Measurements from ENCODE around the gene FAM124B. TPM values are rescaled to one million over a fixed set of nuclear protein-coding genes. Genes with fewer than 3 reads are reported as not detected.

FAM124B gene
- polyA plus RNA-seq, 1 of the 3 experiments (the other 2 are of a cell fraction): not detected

- CTCF ChIA-PET: interaction anchor here (1.0 kb wide), 1 partner anchor 223 kb away, joined by 5 read pairs; no protein-coding TSS in a partner anchor
- Histone ChIP-seq H3K27ac (ENCODE audit: low read depth in 2 of 2, low read length in 1 of 2) (no peak overlapping the region), H3K9me3 (no peaks in the 10 kb centered on the region), H3F3A (replicated peaks; ENCODE audit: insufficient read depth) (no peaks in the 10 kb centered on the region), H3K4me1 (ENCODE audit: control insufficient read depth in 1 of 2, insufficient read depth in 2 of 2, low read depth in 1 of 2, low read length in 1 of 2) (no peaks in the 10 kb centered on the region), H3K9ac (no peak overlapping the region), H2AFZ (ENCODE audit: low read depth) (no peak overlapping the region), H3K9me2 (no peaks in the 10 kb centered on the region), H3K79me2 (ENCODE audit: insufficient read depth) (no peaks in the 10 kb centered on the region), H3K4me2 (no peak overlapping the region), H3K36me3 (replicated peaks in 1 of 2; ENCODE audit: control insufficient read depth in 1 of 2, insufficient read depth in 2 of 2, low read length in 1 of 2) (no peaks in the 10 kb centered on the region), H3K4me3 (ENCODE audit: low read depth in 2 of 2, low read length in 1 of 2) (no peak overlapping the region), H3K27me3 (ENCODE audit: insufficient read depth) (no peaks in the 10 kb centered on the region), H4K20me1 (ENCODE audit: insufficient read depth) (no peaks in the 10 kb centered on the region)
- POLR2A ChIA-PET: no interaction called here
- DNase-seq: no peak
- TF ChIP-seq TEAD4 (IDR thresholded peaks at IDR 0.05; ENCODE audit: borderline replicate concordance, insufficient read depth) (no peak), FOSL2 (IDR thresholded peaks at IDR 0.05; ENCODE audit: borderline replicate concordance, low read depth) (no peak), GABPA (IDR thresholded peaks at IDR 0.05; ENCODE audit: low read depth) (no peak), REST (IDR thresholded peaks at IDR 0.05; ENCODE audit: low read depth, low read length) (no peak), EZH2phosphoT487 (IDR thresholded peaks at IDR 0.05; ENCODE audit: borderline replicate concordance, low read depth) (no peak), YY1 (IDR thresholded peaks at IDR 0.05; ENCODE audit: low read depth) (no peak), CHD2 (IDR thresholded peaks at IDR 0.05; ENCODE audit: low read length, partially characterized antibody) (no peak), MAX (IDR thresholded peaks at IDR 0.05; ENCODE audit: low read depth) (no peak), ZBTB33 (IDR thresholded peaks at IDR 0.05; ENCODE audit: borderline replicate concordance, low read depth) (no peak), SIN3A (IDR thresholded peaks at IDR 0.05; ENCODE audit: borderline replicate concordance, low read depth, low read length) (no peak)
- WGBS (ENCODE audit: low lambda C conversion rate): 64% methylated on average over 4 of the region's 4 CpGs
Observed at GRCh38 chr2:224427471-224427870, 25.6 kb upstream of the FAM124B start.

- Histone ChIP-seq H3K79me2 (ENCODE audit: insufficient read depth) (no peaks in the 10 kb centered on the region), H3K9me3 (no peaks in the 10 kb centered on the region), H4K20me1 (ENCODE audit: insufficient read depth) (no peaks in the 10 kb centered on the region), H2AFZ (ENCODE audit: low read depth) (no peak overlapping the region), H3K9ac (no peak overlapping the region), H3K9me2 (no peaks in the 10 kb centered on the region), H3K27me3 (ENCODE audit: insufficient read depth) (no peaks in the 10 kb centered on the region), H3K36me3 (replicated peaks in 1 of 2; ENCODE audit: control insufficient read depth in 1 of 2, insufficient read depth in 2 of 2, low read length in 1 of 2) (no peaks in the 10 kb centered on the region), H3K27ac (ENCODE audit: low read depth in 2 of 2, low read length in 1 of 2) (no peak overlapping the region), H3K4me1 (ENCODE audit: control insufficient read depth in 1 of 2, insufficient read depth in 2 of 2, low read depth in 1 of 2, low read length in 1 of 2) (no peaks in the 10 kb centered on the region), H3K4me2 (no peak overlapping the region), H3F3A (replicated peaks; ENCODE audit: insufficient read depth) (no peaks in the 10 kb centered on the region), H3K4me3 (ENCODE audit: low read depth in 2 of 2, low read length in 1 of 2) (no peak overlapping the region)
- ChIA-PET POLR2A (no interaction called here), CTCF (no interaction called here)
- WGBS (ENCODE audit: low lambda C conversion rate): 46% methylated on average over 3 of the region's 3 CpGs
- DNase-seq: no peak
- TF ChIP-seq JUND (IDR thresholded peaks at IDR 0.05) (no peak), YY1 (IDR thresholded peaks at IDR 0.05; ENCODE audit: low read depth) (no peak), FOXM1 (IDR thresholded peaks at IDR 0.05; ENCODE audit: low read depth) (no peak), ELF1 (IDR thresholded peaks at IDR 0.05) (no peak), SMC3 (IDR thresholded peaks at IDR 0.05; ENCODE audit: low read depth, low read length) (no peak), EZH2phosphoT487 (IDR thresholded peaks at IDR 0.05; ENCODE audit: borderline replicate concordance, low read depth) (no peak), FOXJ3 (CRISPR knock-in tag; IDR thresholded peaks at IDR 0.05) (no peak), POLR2AphosphoS5 (IDR thresholded peaks at IDR 0.05; ENCODE audit: low read depth, low read length) (no peak), TAF1 (IDR thresholded peaks at IDR 0.05; ENCODE audit: borderline replicate concordance, low read depth, low read length) (no peak), IRF3 (IDR thresholded peaks at IDR 0.05; ENCODE audit: low read depth, low read length) (no peak), USF2 (IDR thresholded peaks at IDR 0.05; ENCODE audit: borderline replicate concordance, low read depth, low read length) (no peak), CHD2 (IDR thresholded peaks at IDR 0.05; ENCODE audit: low read length, partially characterized antibody) (no peak), PBX3 (IDR thresholded peaks at IDR 0.05) (no peak)
Observed at GRCh38 chr2:224426656-224427055, 24.7 kb upstream of the FAM124B start.
